NCI-H2081 treated with DMSO at 0.1 percent for 48 hours (cell line): Measurements from ENCODE around the gene SPANXA2.
"Not testable (repeated sequence)": the region's sequence is repeated elsewhere in the genome, so short reads cannot be mapped to it uniquely, and the experiment has no call there.

Experiments used
- DNase-seq: peaks from one replicate; lab custom pipeline; 2025; lab: John Stamatoyannopoulos, UW

The SPANXA2 gene, protein sequence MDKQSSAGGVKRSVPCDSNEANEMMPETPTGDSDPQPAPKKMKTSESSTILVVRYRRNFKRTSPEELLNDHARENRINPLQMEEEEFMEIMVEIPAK

GRCh38 chrX:141589408-141589807 is at the start of gene SPANXA2:
Gene SPANXA2 (plus strand): TSS chrX:141589708. CDS start chrX:141589768, 60 bp downstream.
- DNase-seq = not testable (repeated sequence)

- not testable (repeated sequence) for DNase-seq
Measured at GRCh38 chrX:141542551-141542950, 47.0 kb upstream of the SPANXA2 start.

DNA sequence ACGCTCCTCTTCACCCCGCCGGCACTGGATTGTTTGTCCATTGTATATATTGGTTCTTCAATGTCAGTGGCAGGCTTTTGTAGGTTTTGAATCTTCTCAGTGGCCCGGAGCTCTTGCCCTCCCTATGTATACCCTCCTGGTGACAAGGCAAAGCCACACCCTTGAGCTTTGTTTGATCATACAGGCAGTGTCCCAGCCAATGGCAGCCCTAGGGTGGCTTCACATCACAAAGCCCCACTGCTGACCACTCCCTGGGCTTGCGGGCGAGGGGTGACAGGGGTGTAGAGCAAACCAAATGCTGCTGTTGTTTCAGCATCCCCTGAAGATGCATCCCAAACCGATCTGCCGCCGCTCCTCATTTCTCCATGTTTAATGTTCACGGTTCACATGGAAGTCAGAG is 4.9 kb upstream of the SPANXA2 start, which contains the start of gene SPANXA1:
TSS of gene SPANXA1 (minus strand) at position 101 of the 400 bp plus-strand sequence. CDS start at position 41, 60 bp downstream.
- not testable (repeated sequence) for DNase-seq

- no peak for DNase-seq
Measured at GRCh38 chrX:141609111-141609510, 19.6 kb downstream of the SPANXA2 start.

GRCh38 chrX:141619336-141619735 is 29.8 kb downstream of the SPANXA2 start:
- no peak for DNase-seq

GRCh38 chrX:141632124-141632523 is 42.6 kb downstream of the SPANXA2 start:
- no peak for DNase-seq

- no peak for DNase-seq
Measured at GRCh38 chrX:141638550-141638949, 49.0 kb downstream of the SPANXA2 start.
